Hematopoietic multipotent progenitor cell (in vitro differentiated cells): ENCODE data around the gene VAT1. TPM values are rescaled to one million over a fixed set of nuclear protein-coding genes. Genes with fewer than 3 reads are reported as not detected.
"Not testable (repeated sequence)": the region's sequence is repeated elsewhere in the genome, so short reads cannot be mapped to it uniquely, and the experiment has no call there.

Experiments
- DNase-seq, 3 donors: peaks; one replicate each; pipeline ENCODE4 v3.0.0-alpha.2; 2011 to 2015; ENCODE audit warnings: low read depth in 2 of 3, low spot score in 2 of 3
- total RNA-seq: library from RNA; depleted of rRNA; stranded (reverse); fragments of >200 nt; gene quantifications from one replicate; pipeline ENCODE4 v1.2.3, GENCODE V29; 2012

Gene VAT1
- 116 TPM for total RNA-seq

DNA sequence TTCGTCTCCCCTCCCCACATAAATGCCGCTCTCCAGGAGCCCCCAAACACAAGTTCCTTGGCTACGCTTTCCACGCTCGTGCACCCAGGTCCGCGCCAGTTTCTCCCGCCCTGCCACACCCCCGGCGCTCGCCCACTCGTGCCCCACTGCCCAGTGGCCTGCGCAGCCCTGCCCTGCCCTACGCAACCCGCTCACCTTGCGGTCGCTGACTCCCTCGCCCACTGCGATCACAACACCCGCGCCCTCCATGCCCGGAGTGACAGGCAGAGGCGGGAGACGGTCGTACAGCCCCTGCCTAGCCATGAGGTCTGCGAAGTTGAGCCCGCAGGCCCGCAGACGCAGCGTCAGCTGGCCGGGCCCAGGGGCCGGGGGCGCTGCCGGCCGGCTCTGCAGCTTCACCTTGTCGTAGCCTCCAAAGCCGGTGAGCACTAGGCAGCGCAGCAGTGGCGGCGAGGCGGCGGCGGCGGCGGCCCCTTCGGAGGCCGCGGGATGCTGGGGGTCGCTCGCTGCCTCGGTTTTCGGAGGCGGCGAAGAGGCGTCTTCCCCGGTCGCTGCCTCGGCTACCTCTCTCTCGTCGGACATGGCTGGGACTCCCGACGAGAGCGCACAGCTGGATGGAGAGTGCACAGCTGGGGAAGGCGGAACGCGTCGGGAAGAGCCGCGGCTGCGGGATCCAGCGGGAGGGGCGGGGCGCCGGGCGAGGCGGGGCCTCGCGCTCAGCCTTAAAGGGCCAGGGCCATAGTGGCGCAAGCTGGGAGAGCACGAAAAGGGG, at the start of gene VAT1:
Gene VAT1, minus strand, starts transcription at position 645 of the 772 bp plus-strand sequence. Its CDS starts 63 bp downstream, at position 582.
- DNase-seq = peak; percentile 40 to 65 (median 52)

DNA sequence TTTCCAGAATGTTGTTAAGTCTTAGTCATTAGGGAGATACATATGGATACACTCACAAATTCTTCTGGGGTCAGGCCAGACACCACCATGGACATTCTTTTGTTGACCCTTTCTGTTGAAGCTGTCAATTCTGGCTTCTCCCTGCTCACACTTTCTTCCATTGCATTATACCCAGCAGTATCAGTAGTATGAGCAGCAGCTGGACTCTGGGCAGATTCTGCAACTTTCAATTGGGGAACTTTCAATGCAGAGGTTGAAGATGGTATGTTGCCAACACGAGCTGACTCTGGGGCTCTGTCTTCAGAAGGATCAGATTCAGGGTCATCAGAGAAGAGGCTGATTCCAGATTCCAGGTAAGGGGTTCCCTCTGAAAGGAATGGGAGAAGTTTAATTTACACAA, 48.7 kb upstream of the VAT1 start:
- DNase-seq = no peak

DNA sequence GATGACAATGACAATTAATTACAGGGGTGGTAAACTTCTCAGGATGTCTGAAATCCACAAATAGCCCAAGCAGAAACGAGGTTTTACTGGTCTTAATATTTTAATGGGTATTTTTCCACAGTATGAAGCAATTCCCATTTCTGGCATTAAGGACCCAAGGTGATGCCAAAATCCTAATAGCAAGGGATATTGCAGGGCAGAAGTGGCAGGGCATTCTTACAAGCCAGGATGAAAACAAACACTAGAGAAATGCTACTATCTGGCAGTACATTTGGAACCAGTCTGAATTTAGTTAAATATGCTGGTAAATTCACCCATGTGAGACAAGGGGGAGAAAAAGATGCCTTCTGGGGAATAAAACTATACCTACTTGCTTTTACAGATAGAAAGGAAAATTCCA, 48.1 kb upstream of the VAT1 start:
- no peak for DNase-seq

DNA sequence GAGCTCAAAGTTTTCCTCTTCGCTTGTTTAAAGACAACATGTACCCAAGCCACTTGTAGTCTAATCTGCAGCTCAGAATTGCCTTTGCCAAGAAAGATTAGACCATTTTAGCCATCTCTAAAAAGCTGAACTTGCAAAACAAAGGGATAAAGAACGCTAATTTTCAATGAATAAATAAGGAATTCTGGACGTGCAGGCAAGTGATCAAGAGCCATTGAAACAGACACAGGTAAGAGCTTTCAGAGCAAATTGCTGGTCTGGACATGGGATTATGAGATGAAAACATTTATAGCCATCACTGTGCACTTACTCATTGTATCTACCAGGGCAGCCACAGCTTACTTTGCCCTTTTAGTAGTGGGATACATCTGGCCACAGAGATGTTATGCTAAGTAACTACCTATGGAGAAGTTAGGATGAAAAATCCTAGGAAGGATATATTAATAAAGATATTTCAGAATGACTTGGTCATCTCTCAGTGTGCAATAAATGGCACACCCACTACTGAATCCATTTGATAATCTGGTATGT, 47.2 kb upstream of the VAT1 start:
- no peak for DNase-seq

DNA sequence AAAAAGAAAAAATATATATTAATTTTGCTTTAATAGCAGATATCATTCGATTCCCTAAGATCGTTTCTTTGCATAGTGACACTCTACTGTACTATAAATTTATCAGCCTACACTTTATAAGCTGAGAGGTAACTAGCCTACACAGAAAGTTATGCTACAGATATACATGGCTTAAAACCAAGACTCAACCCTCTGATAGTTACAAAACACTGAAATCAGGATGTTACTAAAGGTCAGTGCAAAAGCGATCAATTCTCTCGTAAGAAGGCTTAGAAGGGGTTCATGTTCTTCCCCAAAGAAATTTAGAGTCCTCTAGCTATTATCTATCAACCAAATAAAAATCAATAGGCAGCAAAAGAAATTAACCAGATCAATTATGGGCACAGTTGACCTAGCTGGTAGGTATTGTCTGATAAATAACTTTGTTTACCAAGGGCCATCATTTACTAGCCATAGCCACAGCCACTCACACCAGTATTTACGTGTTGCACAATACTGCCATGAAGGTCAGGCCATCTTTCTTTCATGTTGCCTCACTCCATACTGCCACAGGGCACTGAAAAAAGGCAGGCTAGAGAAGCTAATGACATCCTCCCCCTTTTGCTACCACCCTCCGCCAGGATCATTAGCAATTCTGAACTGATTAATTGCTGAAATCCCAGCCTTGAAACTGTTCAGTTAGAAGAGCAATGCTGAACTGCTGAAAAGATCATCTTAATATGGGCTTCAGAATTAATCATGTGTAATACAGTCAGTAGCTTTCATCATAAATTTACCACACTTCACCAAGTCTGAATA, 46.6 kb upstream of the VAT1 start:
- DNase-seq = no peak

DNA sequence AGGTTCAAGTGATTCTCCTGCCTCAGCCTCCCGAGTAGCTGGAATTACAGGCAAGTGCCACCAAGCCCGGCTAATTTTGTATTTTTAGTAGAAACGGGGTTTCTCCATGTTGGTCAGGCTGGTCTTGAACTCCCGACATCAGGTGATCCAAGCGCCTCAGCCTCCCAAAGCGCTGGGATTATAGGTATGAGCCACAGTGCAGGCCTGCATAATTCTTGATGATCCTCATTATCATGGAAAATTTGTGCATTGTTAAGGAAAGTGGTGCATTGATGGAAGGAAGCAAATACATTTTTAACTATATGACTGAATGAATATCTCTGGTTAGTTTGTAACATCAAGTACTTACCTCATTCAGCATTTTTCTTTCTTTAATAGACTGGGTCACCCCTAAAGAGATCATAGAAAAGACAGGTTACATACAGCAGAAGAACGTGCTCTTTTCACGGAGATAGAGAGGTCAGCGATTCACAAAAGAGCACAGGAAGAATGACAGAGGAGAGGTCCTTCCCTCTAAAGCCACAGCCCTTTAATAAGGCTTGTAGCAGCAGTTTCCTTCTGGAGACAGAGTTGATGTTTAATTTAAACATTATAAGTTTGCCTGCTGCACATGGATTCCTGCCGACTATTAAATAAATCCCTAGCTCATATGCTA, 40.9 kb upstream of the VAT1 start:
- no peak for DNase-seq

DNA sequence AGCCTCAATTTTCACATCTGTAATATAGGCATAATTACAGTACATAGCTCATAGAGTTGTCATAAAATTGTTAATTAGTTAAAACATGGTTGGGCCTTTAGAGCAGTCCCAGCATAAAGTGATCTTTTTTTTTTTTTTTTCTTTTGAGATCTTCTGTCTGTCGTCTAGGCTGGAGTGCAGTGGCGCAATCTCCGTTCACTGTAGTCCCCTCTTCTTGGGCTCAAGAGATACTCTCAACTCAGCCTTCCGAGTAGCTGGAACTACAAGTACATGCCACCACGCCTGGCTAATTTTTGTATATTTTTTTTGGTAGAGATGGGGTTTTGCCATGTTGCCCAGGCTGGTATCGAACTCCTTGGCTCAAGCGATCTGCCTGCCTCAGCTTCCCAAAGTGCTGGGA, 33.9 kb upstream of the VAT1 start:
- no peak for DNase-seq

DNA sequence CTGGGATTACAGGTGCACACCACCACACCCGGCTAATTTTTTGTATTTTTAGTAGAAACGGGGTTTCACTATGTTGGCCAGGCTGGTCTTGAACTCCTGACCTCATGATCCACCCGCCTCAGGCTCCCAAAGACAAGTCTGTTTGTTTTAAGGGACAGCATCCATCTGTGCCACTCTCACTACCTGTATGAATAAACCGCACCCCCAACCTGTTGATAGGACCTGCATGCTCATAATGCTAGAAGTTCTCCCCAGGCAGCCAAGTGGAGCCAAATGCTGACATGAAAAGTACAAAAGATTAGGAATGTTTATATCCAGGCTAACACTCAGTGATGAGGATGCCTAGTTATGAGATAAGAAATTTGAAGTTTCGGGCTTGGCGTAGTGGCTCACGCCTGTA, 30.8 kb upstream of the VAT1 start:
- DNase-seq = not testable (repeated sequence)

DNA sequence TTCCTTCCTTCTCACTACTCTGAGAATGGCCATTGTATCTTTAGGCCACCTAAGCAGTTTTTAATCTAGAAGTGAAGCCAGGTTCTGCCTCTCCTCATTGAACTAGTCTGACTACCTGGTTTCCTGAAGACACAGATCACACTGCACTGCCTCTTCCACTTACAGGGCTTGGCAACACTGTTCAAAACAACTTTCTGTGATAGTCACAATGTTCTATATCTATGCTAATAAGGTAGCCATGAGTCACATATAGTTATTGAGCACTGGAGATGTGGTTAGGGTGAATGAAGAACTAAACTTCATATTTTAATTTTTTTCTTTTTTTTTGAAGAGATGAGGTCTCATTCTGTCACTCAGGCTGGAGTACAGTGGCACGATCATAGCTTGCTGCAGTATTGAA, 29.8 kb upstream of the VAT1 start:
- no peak for DNase-seq

DNA sequence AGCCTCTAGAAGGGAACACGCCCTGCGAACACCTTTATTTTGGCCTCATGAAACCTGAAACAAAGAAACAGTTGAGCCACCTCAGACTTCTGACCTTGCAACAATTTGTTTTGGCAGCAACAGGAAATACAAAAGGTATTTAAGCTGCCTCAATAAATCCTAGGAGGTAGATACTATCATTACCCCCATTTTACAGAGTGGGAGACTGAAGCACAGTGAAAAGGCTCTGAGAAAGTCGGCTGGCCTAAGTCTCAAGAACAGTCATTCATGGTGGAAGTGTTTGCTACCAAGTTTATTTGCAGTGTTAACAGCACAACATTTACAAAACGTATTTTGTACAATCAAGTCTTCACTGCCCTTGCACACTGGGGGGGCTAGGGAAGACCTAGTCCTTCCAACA, 21.8 kb upstream of the VAT1 start:
- DNase-seq = no peak

DNA sequence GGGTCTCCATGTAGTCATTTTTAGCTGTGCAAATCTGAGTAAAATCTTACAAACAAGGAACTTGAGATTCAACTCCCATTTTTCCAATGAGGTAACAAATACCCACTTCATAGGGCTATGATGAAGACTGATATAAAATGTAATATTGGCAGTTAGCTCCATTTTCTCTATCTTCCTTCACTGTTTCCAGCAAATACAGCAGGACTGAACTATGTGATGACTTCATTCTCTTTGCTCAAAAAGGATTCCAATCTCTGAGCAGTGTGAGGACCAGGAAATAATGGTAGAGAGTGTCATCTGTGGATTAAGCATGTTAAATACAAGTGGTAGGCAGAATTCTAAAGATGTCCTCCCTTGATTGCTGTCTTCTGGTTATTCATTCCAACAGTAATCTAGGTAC, 21.1 kb upstream of the VAT1 start:
- no peak for DNase-seq

DNA sequence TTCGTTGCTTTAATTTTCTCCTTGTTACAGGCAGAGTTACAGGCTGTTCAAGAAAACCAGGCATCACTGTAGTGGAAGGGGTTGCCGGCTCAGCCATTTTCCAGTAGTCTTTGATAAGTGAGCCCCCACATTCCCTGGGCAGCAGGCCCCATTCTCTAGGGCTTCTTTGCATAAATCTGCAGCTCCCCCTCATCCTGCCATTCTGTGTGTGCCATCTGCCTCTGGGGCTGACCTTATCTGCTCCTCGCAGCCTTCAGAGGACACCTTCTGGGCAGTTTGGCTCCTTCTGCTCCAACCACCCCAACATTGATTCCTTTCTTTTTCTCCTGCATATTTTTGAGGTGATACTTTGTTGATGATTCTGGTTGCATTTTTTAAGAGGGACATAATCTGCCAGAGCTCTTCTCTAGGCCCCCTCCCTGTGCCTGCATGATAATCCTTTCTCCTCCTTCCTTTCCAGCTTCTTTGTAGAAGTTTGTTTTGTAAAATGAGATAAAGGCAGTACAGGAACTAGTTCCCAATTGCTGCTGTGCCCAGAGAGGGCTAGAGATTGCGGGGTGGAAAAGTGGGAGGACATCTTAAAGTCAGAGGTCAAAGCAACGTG, 19.9 kb upstream of the VAT1 start:
- no peak for DNase-seq

DNA sequence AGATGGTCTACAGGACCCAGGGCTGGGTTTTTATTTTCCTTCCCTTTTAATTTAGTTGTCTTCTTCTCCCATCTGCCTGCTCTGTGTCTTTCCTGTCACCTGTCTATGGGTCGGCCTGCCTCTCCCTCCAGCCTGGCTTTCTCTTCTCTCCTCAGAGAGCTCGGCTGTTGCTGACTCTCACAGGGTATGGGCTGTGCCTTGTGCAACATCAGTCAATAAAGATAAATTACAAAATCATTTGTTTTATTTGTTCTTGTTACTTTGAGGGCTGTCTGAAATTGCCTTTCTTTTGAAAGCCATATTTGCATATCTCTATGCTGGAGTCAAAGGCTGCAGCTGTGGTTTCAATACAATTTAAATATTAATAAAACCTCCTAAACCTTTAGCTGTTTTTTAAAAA, 18.5 kb upstream of the VAT1 start:
- DNase-seq = no peak

DNA sequence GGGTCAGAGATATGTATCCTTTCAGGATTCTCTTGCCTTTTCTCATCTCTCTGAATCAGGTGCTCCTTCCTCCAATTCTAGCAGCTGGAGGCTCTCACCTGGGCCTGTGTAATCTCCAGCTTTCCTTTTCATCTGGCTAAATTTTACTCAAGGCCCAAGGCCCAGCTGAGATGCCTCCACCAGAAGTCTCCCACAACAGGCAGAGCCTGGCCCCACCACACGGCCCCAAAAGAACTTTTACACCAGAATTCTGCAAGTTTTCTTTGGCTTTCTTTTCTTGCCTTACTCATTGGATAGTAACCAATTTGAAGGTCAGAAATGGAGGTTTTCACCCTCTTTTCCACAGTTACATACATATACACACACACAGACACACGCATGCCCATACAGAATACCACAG, 17.5 kb upstream of the VAT1 start:
- DNase-seq = no peak

DNA sequence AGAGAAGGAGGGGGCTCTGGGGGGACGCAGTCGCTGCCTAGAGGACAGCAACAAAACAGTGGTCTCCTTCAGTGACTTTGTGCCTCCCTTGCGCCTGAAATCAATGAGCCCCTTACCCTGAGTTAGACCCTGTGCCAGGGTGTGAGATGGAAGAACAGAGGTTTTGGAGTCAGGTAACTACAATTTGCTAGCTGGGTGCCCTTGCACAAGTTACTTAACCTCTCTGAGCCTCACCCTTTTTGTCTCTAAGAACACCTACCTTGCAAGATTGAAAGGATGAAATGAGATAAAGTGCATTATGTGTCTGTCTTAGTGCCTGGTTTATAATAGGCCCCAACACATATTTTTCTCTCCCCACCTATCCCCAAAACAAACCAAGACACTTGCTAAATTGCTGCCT, 12.7 kb upstream of the VAT1 start:
- DNase-seq = no peak

DNA sequence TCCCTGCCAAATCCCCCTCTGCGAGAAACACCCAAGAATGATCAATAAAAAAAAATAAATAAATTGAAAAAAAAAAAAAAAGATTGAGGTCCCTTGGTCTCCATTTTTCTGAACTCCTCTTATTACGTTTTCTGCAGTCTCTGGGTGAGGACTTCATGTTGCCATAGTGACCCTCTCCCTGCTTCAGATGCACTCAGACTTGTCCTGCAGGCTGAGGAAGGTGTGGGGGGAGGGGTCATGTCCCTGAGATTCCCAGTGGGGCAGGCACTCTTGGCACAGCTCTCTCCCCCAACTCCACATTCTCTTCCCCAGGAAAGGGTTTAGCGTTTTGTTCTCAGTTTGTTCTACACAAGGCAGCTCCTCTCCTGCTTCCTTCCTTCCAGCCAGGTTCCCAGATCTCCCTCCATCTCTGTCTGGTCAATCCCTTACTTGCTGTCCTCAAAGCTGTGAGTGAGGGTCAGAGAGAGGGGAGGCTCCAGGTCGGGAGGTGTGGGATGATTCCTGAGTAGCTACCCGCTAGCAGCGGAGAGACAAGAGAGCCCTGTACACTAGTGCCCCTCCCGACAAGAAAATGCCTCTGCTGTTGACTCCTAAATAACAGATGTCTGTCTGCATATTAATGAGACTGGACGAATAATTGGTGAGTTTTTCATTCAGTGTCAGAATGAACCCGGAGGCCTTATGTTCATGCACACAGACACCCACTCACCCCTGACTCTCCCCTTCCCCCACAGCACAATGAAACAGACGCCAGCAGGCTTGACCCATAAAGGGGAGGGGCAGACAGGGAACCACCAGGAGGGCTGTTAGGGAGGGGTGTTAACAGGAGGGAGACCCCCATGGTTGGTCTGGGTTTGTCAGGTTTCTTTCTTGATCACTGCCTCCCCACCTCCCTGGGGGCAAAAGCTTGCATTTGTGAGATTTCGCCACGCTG, 12.0 kb upstream of the VAT1 start:
- no peak for DNase-seq

DNA sequence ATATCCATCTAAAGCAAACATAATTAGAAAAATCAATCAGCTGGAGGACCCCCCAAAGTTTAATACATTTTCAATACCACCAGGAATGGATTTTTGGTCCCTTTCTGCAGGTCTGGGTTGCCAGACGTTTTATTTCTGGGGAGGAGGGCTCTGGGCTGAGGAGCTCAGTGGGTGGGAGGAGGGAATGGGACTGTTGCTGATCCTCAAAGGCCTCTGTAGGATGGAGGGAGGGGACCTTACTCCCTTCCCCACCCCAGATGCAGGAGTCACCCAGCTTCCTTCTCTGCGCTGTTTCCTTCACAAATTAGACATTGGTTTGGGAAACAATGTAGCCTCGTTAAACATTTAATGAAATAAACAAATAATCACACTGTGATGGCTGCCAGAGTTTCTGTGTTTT, 9.5 kb upstream of the VAT1 start:
- DNase-seq = no peak

DNA sequence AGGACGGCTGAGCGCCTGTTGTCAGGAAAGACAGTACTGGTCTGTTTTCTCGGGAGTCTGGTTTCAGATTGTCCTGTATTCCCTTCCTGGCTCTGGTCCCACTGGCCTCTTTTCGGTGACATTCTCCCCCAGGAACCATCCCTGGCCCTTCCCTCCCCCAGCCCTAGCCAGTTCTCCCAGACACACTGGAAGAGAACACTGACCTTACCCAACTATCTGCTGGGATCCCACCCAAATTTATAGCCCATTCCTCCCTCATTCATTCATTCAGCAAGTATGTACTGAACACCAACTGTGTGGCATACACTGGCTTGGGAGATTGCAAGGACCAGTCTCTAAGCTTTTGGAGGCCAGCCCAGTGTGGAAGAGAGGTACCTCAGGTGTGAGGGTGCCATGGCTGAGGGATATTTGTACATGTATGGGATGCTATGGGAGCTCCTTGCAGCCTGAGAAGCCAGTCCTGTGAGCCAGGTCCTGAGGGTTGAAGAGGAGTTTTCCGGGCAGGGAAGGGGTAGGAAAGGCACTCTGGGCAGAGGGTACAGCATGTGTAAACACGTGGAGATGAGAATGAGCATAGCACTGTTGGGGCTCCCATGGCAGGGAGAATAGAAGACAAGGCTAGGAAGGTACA, 8.1 kb upstream of the VAT1 start:
- DNase-seq = no peak

DNA sequence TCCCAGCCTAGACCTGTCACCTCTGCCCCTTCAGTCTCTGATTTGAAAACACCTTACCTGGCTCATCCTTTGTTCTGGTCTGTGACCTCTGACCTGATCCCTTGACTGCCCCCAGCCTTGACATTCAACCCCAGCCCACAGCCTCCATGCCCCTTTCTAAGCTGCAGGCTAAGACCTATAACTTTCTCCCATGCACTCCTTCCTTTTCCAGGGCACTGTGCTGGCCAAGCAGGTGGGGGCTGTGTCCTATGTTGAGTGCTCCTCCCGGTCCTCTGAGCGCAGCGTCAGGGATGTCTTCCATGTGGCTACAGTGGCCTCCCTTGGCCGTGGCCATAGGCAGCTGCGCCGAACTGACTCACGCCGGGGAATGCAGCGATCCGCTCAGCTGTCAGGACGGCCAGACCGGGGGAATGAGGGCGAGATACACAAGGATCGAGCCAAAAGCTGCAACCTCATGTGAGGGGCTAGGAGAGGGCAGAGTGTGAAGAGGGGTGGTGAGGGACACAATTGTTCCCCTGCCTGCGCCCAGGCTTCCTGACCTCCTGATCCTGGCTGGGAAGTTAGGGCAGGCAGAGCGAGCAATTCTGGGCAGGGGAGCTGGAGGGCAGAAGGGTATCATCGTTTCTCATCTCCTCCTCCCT, 6.2 kb upstream of the VAT1 start:
- no peak for DNase-seq
